GM10266 (cell line): ENCODE data around the gene HOXB8.

Experiments used
- DNase-seq: peaks from one replicate; pipeline ENCODE4 v3.0.0; 2012; ENCODE audit errors: extremely low spot score
- TF ChIP-seq, protein P1 (sequence below): IDR thresholded peaks from 2 replicates; pipeline ENCODE4 v1.5.1; 2012; ENCODE audit warnings: mild to moderate bottlenecking, low read depth; ENCODE audit not compliant: control insufficient read depth, insufficient read depth; ENCODE audit errors: missing control alignments

The HOXB8 gene

DNA sequence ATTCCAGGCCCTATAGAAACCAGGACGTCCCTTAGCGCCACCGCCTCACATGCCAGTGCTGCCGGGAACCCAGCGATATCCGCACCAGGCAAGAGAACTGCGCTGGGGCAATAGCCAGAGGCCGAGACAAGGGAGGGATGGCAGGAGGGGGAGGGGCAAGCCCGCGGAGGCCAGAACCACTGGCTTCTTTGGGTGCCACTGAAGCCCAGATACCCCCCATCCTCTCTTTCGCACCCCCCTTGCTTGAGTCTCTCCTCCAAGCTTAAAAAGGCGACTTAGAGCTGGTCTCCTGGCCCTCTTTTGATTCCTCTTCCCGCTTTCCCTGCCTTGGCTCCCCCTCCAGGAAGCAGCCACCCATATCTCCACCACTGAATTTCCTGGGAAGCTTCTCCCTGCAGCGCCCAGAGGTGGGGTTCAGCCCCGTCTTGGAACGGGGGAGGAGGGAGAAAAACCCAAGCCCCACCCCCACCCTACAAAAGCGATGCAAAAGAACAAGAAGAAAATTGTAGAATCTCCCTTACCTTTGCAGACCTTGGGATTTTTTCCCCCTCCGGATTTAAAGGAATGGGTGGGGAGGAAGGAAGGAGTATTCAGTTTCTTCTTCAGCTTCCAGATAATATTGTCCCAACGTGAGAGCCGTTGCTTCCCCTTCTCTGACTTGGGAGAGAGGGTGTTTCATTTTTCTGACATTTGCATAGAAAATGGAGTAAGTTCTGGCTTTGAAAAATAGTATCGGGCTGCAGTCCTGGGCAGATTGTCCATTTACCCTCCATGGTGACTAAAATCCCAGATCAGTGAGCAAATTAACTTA lies 10.9 kb downstream of the HOXB8 start:
- no peak for DNase-seq
- TF ChIP-seq, protein P1, sequence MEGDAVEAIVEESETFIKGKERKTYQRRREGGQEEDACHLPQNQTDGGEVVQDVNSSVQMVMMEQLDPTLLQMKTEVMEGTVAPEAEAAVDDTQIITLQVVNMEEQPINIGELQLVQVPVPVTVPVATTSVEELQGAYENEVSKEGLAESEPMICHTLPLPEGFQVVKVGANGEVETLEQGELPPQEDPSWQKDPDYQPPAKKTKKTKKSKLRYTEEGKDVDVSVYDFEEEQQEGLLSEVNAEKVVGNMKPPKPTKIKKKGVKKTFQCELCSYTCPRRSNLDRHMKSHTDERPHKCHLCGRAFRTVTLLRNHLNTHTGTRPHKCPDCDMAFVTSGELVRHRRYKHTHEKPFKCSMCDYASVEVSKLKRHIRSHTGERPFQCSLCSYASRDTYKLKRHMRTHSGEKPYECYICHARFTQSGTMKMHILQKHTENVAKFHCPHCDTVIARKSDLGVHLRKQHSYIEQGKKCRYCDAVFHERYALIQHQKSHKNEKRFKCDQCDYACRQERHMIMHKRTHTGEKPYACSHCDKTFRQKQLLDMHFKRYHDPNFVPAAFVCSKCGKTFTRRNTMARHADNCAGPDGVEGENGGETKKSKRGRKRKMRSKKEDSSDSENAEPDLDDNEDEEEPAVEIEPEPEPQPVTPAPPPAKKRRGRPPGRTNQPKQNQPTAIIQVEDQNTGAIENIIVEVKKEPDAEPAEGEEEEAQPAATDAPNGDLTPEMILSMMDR: no peak

DNA sequence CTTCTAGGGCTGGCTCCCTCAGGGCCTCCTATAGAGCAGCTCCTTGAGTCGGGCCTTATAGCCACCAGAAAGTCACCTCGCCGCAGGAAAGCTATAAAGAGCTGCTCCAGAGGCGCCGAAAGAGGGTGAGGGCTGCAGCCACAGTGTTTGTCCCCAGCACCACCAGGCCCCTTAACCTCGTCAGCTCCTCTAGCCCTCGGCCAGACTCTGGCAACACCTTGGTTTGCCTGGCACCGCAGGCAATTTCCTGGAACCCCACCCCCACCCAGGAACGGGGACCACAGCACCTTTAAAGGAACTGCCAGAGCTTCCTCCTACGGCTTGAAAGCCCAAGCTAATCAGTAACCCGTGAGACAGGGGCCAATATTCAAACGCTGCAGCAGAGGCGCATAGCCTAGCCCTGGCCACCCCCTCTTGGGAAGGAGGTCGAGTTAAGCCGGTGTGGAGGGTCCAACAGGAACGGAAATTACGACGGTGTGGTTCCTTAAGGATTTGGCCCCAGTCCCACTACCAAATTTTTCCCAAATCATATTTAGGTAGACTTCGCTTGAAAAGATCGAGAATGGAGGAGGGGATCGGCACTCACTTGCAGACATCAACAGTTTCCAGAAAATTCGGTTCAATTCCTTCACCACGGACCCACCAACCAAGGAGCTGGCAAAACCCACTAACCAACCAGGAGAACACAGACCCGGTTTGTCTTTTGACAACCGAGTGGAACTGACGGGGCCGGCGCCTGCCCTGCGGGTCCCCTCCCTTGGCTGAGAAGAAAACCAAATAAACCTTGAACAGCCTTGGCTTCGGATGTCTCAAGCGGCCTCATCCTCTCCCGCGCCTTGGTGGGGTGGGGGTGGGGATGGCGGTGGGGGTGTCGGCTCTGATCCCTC lies 13.3 kb downstream of the HOXB8 start:
- TF ChIP-seq, protein P1: no peak
- DNase-seq: no peak

DNA sequence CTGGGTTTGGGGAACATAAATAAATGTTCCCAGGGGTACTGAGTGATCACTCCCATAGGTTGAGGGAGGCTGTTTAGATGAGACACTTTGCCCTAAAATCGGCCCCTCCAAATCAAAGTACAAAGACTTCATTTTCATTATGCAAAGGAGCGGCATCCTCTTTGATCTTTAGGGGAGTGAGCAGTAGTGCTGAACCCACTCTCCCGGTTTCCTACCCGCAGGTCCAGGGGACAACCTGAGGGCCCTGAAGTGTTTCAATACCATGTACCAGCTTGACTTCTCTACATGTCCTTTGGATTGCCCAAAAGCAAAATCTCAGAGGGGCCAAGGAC lies 13.9 kb downstream of the HOXB8 start:
- no peak for DNase-seq
- TF ChIP-seq, protein P1: no peak

DNA sequence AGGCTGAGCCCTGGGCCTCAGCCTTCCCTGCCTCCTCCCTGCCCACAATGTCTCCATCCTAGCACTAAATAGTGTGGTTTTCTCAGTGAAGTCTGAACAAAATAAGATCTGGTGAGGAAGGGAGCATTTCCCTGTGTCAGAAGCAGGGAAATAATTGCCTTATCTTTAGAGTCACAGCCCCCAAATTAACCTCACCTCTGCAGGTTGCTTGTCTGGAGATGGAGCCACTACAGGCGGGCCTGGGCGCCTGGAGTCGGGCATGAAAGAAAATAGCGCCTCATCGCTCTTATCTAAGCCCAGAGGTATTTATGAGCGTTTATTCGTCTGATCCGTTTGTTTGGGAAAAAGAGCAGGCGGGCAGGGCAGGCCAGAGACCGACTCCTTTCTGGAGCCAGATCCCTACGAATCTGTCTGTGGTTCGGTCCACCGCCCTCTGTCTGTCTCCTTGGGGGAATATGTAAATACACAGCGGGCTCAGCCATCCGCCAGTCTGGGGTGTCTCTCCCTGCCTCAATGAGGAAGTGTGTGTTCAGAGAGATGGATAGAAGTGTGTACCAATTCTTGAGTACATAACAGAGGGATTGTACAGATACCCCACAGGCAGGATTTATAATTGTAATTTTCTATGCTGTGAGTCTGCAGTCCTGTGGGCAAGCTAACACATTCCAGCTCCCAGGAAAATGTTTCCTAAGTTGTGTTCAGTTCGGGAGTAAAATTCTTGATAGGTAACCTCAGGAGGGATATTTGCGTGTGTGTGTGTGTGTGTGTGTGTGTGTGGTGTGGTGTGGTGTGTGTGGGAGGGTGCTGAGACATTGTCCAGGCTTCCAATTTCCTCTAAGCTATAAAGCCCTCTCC lies 14.6 kb downstream of the HOXB8 start:
- no peak for DNase-seq

DNA sequence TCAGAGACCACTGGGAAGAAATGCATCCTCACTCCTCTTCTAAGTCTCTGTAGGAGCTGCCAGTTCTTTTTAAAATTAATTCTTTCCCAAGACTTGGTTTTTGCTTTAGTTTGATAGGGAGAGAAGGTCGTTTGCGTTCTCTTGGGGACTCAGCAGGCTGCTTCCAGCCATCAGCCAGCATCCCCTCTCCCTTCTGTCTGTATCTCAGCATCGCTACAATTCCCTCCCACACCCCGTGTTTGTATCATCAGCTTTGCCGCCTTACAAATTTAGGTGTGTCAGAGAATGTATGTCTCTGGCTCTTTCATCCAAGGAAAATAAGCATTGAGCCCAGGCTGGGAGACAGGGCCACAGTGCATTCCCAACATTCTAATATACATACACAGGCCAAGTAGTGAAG lies 15.7 kb downstream of the HOXB8 start:
- TF ChIP-seq, protein P1: no peak
- no peak for DNase-seq

More for the DNA sequence above, 14.6 kb downstream of the HOXB8 start:
- TF ChIP-seq, protein P1: no peak

DNA sequence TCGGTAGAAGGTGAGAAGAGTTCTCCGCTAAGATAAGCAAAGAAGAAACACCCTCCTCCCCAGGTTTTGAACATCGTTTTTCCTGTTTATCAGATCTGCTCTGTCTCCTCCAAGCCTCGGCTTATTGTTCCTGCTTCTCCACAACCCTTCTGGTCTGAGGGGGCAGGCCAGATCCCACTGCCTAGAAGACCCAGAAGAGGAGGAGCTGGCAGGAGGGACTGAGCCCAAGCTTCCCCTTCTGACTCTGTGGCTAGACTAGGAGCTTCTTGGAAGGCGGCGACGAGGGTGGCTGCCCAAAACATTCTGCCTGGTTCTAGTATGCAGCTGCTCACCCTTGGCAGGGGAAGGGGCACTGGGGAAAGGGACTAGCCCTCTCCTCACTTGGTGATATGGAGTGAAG lies 16.4 kb downstream of the HOXB8 start:
- TF ChIP-seq, protein P1: no peak
- no peak for DNase-seq
